ENCODE results near the gene CRABP2.

CRABP2 gene

GRCh38 chr1:156707417-156708217 lies 2.2 kb upstream of the CRABP2 start:
- no peak for DNase-seq

- DNase-seq = no peak
These were observed 1.5 kb upstream of the CRABP2 start for GRCh38 chr1:156706657-156707416.

- peak; percentile 79 for DNase-seq
These were observed 704 bp upstream of the CRABP2 start for GRCh38 chr1:156705918-156706656.

- DNase-seq = no peak
These were observed 458 bp downstream of the CRABP2 start for GRCh38 chr1:156704930-156705320.

GRCh38 chr1:156704166-156704711 lies 1.1 kb downstream of the CRABP2 start:
- no peak for DNase-seq

- DNase-seq = no peak
These were observed 1.6 kb downstream of the CRABP2 start for GRCh38 chr1:156703741-156704140.

GRCh38 chr1:156703336-156703735 lies 2.0 kb downstream of the CRABP2 start:
- DNase-seq = no peak

GRCh38 chr1:156700736-156701531 lies 4.4 kb downstream of the CRABP2 start:
- no peak for DNase-seq

- DNase-seq = no peak
These were observed 6.4 kb downstream of the CRABP2 start for GRCh38 chr1:156698995-156699394.

GRCh38 chr1:156697481-156697880 lies 7.9 kb downstream of the CRABP2 start:
- DNase-seq = no peak

- no peak for DNase-seq
These were observed 8.6 kb downstream of the CRABP2 start for GRCh38 chr1:156696755-156697154.

- no peak for DNase-seq
These were observed 10.8 kb downstream of the CRABP2 start for GRCh38 chr1:156694690-156694962.

GRCh38 chr1:156693848-156694689 lies 11.3 kb downstream of the CRABP2 start:
- DNase-seq = peak; percentile 33

- peak; percentile 39 for DNase-seq
These were observed 12.2 kb downstream of the CRABP2 start for GRCh38 chr1:156692925-156693847.

GRCh38 chr1:156692441-156692924 lies 12.9 kb downstream of the CRABP2 start:
- peak; percentile 24 for DNase-seq

GRCh38 chr1:156691665-156692440 lies 13.5 kb downstream of the CRABP2 start:
- no peak for DNase-seq

GRCh38 chr1:156691191-156691590 lies 14.2 kb downstream of the CRABP2 start:
- DNase-seq = no peak

- DNase-seq = no peak
These were observed 14.7 kb downstream of the CRABP2 start for GRCh38 chr1:156690675-156691036.

GRCh38 chr1:156689953-156690674 lies 15.3 kb downstream of the CRABP2 start:
- no peak for DNase-seq

Data from OCI-M1 (cell line).